ENCODE data around the gene TMEM100.
"Not testable (repeated sequence)": the region's sequence is repeated elsewhere in the genome, so short reads cannot be mapped to it uniquely, and the experiment has no call there.

The TMEM100 gene

GRCh38 chr17:55687037-55687436, 35.6 kb downstream of the TMEM100 start:
- no peak for DNase-seq (ENCODE audit: low read depth)

GRCh38 chr17:55683550-55684315, 38.9 kb downstream of the TMEM100 start:
- DNase-seq (ENCODE audit: low read depth): no peak

- DNase-seq (ENCODE audit: low read depth): no peak
Measured at GRCh38 chr17:55681342-55681700, 41.3 kb downstream of the TMEM100 start.

GRCh38 chr17:55680686-55681341, 41.9 kb downstream of the TMEM100 start:
- no peak for DNase-seq (ENCODE audit: low read depth)

GRCh38 chr17:55677446-55677845, 45.2 kb downstream of the TMEM100 start:
- no peak for DNase-seq (ENCODE audit: low read depth)

- DNase-seq (ENCODE audit: low read depth): no peak
Measured at GRCh38 chr17:55676274-55676673, 46.4 kb downstream of the TMEM100 start.

- peak; percentile 65 for DNase-seq (ENCODE audit: low read depth)
Measured at GRCh38 chr17:55673743-55674506, 48.7 kb downstream of the TMEM100 start.

DNA sequence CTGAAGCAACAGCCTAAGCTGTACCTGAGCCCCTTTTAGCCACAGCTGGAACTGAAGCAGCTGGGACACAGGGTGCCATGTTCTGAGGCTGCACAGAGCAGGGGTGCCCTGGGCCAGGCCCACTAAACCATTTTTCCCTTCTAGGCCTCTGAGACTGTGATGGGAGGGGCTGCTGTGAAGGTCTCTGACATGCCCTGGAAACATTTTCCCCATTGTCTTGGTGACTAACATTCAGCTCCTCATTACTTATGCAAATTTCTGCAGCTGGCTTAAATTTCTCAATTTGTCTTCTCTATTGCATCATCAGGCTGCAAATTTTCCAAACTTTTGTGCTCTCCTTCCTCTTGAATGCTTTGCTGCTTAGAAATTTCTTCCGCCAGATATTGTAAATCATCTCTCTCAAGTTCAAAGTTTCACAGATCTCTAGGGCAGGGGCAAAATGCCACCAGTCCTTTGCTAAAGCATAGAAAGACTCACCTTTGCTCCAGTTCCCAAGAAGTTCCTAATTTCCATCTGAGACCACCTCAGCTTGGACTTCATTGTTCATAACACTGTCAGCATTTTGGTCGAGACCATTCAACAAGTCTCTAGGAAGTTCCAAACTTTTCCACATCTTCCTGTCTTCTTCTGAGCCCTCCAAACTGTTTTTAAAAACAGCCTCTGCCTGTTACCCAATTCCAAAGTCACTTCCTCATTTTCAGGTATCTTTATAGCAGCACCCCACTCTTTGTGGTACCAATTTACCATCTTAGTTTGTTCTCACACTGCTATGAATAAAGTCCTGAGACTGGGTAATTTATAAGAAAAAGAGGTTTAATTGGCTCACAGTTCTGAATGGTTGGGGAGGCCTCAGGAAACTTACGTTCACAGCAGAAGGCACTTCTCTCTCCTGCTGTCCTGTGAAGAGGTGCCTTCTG, 49.8 kb downstream of the TMEM100 start:
- DNase-seq (ENCODE audit: low read depth): no peak

DNA sequence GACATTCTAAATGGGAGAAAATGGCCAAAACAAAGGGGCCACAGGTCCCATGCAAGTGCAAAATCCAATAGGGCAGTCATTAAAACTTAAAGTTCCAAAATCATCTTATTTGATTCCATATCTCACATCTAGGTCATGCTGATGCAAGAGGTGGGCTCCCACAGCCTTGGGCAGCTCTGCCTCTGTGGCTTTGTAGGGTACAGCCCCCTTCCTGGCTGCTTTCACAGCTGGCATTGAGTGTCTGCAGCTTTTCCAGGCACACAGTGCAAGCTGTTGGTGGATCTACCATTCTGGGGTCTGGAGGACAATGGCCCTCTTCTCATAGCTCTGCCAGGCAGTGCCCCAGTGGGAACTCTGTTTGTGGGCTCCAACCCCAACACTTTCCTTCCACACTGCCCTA, 50.7 kb downstream of the TMEM100 start:
- DNase-seq (ENCODE audit: low read depth): not testable (repeated sequence)
